HG03045 (cell line): ENCODE results near the gene KCNJ6.
"Not testable (repeated sequence)": the region's sequence is repeated elsewhere in the genome, so short reads cannot be mapped to it uniquely, and the experiment has no call there.

Source experiments
- ATAC-seq: cut with Tn5 transposase; IDR thresholded peaks from one replicate; pipeline ENCODE4 v1.9.1; 2021; ENCODE audit warnings: mild to moderate bottlenecking, moderate library complexity; ENCODE audit not compliant: unreplicated experiment

Gene KCNJ6

GRCh38 chr21:37784591-37785318, 131.5 kb downstream of the KCNJ6 start:
- ATAC-seq = no peak

- no peak for ATAC-seq
These were observed 133.2 kb downstream of the KCNJ6 start for GRCh38 chr21:37783016-37783415.

DNA sequence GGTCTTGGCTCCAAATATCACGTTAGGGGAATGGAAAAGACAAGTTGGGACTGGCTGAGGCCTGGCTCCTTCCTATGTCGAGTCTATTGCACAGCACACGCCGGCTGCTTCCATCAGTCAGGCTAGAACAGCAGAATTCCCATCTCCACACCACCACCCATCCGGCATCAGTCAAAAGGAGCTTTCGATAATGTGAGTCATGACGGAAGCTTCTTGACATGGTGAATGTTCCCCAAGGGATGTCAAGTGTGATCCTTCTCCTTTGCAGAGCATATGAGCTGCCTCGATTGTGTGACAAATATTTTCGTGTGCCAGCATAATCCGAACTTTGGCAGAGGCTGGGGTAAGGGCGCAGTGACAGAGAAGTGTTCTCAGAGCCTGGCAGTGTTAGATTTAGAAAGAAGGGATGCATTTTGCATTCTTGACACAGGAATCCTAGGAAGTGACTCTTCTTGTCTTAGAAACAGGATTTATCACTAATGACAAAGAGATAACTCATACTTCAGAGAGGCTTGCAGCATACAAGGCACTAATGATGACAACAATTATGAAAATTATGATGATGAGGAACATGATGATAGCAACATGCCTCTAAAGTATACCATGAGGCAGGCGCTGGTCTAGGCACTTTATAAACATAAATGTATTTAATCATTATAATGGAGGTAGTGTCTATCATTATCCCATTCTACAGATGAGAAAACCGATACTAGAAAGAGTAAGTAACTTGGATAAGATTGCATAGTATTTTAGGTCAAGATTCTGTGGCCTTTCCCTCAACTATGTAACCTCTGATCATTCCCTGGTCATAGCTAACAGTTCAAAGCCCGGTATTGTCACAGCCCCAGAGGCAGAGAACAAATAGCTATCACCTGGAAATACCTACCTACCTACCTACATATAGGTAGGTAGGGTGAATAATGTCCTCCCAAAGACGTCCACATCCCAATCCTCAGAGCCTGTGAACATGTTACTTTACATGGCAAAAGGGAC, 135.0 kb downstream of the KCNJ6 start:
- ATAC-seq = no peak

DNA sequence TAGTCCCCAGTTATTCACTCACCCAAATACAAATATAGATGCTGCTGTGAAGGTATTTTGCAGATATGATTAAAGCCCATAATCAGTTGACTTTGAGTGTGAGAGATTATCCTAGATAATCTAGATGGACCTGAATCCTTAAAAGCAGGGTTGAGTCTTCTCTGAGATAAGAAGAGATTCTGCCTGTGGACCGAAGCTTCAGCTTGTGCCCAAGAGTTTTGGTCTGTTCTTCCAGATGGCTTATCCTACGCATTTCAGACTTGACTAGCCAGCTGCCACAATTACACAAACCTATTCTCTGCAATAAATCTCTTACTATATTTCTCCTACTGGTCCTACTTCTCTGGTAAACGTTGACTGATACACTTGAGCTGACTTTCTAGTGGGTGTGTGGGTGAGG, 145.1 kb downstream of the KCNJ6 start:
- ATAC-seq = no peak

DNA sequence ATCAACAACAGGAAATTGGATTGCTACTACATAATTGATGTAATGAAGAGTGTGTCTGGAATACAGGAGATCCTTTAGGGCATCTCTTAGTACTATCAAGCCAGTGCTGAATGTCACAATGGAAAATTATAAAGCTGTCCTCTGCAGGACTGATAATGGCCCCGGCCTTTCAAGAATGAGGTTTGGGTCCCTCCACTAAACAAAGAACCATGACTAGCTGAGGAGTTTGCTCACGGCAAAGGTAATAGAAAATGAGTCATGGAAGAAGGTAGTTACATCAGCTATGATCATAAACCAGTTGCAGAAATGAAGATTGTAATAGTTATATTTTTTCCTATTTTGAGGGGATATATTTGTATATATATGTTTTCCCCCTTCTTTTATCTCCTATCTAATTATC, 145.8 kb downstream of the KCNJ6 start:
- ATAC-seq = no peak

GRCh38 chr21:37769656-37770055, 146.6 kb downstream of the KCNJ6 start:
- ATAC-seq = no peak

- ATAC-seq = no peak
These were observed 148.3 kb downstream of the KCNJ6 start for GRCh38 chr21:37767984-37768383.

DNA sequence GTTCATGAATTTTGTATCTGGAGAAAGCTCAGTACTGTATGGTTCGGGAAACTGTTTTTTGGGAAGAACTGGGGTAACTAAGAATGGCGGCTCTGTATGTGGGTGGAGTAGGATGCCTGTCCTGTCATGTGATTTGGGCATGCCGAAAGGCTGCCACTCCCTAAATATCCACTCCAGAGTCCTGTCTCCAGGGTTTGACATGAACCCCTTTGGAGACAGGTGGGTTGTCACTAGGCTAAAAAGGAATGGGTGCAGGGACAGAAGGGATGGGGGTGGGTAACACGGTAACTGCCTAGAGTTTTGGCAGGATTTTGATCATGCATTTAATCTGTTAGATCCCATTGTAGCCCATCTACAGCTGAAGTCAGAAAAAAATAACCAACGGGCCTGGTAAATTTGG, 150.1 kb downstream of the KCNJ6 start:
- no peak for ATAC-seq

GRCh38 chr21:37765221-37765900, 150.9 kb downstream of the KCNJ6 start:
- no peak for ATAC-seq

- no peak for ATAC-seq
These were observed 151.6 kb downstream of the KCNJ6 start for GRCh38 chr21:37764691-37765090.

DNA sequence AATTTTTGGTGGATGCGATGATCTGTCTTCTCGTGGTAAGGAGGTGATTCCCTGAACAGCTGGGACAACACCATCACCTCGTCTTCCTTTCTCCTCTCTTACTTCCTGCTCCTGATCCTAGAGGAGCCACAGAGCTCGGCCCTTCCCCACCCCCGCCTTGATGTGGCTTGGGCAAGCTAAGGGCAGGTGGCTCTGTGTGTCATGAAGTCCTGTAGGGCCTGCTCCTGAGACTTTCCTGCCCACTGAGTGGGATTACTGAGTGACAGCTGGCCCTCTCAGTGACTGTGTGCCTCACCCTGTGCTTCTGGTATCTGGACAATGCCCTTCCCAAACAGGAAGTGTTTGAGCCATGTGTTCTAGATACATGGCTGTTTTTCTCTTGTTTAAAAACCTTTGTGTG, 153.0 kb downstream of the KCNJ6 start:
- no peak for ATAC-seq

GRCh38 chr21:37762606-37763005, 153.7 kb downstream of the KCNJ6 start:
- no peak for ATAC-seq

- not testable (repeated sequence) for ATAC-seq
These were observed 154.9 kb downstream of the KCNJ6 start for GRCh38 chr21:37761406-37761805.

DNA sequence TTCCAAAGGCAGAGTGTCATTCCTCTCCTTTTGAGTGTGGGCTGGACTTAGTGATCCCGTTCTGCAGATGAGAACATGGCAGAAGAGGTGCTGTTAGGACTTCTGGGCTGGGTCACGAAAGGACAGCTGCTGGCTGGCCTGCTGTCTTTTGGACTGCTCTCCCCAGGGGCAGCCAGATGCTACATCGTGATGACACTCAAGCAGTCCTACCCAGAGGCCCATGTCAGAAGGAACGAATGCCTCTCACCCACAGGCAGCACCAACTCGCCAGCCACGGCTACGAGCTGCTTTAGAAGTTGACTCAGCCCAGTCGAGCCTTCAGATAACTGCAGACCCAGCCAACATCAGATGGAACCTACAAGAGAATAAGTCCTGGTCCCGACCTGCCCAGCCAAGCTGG, 156.5 kb downstream of the KCNJ6 start:
- ATAC-seq = no peak

DNA sequence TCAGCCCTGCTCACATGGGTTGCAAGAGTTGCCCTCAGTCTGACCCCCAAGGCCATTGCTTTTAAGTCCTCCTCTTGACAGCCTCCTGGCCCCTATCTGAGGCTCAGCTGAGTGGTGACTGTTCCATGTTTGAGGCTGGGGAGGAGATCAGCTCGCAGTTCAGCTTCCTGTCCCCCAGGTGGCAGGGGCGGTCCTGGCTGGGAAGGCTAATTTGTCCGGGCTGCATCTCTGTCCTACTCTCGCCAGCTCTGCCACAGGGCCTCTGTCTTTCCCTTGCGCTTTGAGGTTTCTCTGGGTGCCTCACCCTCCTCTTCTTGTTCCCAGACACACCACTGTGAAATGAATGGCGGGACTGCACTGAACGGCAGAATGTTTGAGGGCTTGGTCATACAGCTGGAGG, 157.3 kb downstream of the KCNJ6 start:
- no peak for ATAC-seq

GRCh38 chr21:37757606-37758376, 158.5 kb downstream of the KCNJ6 start:
- no peak for ATAC-seq

- ATAC-seq = no peak
These were observed 163.1 kb downstream of the KCNJ6 start for GRCh38 chr21:37753122-37753599.

DNA sequence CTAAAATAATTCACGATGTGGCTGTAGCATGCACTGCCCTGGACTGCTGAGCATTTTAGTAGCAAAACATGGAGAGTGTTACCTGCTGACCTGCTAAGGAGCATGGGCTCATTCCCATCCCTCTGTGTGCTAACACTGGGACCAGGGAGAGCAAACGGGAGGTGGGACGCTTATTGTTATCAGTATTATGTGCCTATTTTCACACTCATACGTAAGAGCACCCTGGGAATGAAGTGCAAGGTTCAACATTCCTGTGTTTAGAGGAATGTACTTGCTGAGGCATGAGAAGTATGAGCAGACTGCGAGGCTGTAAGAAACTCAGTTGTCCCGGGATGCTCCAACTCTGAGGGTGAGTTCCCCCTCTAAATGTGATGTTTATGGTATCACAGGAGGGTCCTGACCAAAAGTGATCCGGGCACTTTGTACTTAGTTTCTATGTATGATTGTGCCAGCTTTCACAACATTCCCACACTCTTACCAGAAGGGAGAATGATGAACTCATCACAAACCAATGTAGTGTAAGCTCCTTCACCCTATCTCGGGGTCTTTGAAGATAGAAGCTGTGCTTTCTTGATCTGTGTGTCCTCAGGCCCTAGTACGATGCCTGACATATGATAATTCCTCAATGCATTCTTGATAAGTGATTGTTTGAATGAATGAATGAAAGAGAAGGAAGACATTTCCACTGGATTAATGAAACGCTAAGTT, 164.8 kb downstream of the KCNJ6 start:
- no peak for ATAC-seq

DNA sequence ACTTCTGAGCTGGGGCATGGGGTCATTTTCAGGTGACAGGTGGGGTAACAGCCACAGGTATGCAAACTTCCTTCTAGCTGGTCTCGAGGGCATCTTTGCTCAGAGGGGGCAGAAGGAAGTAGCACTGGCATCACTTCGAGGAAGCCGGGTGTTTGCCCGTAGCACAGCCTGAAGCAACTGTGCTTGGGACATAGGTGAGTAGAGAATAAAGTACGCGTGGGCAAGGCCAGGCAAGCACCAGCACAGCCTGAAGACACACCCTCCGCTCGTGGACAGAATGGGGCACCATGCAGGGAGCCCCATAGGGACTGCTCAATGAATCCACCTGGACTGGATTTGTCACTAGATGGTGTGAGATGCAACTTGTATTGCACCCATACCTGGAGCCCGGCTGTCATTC, 167.1 kb downstream of the KCNJ6 start:
- ATAC-seq = no peak

- no peak for ATAC-seq
These were observed 167.9 kb downstream of the KCNJ6 start for GRCh38 chr21:37748351-37748750.
